Neuronal stem cell (in vitro differentiated cells): Measurements from ENCODE around the gene NUP37.

Experiments used
- DNase-seq: peaks from one replicate; pipeline ENCODE4 v3.0.0-alpha.2; 2013; ENCODE audit warnings: low spot score
- H2AFZ ChIP-seq: one replicate; pipeline ENCODE4 v1.6.1; 2013; ENCODE audit warnings: mild to moderate bottlenecking, low read length, inconsistent platforms
- H2AK5ac ChIP-seq: 2 replicates; pipeline ENCODE4 v1.6.1; 2013; ENCODE audit warnings: low read depth, mild to moderate bottlenecking, inconsistent platforms, low read length, moderate library complexity, mixed read lengths
- H2BK120ac ChIP-seq: 2 replicates; pipeline ENCODE4 v1.6.1; 2013; ENCODE audit warnings: low read depth, mild to moderate bottlenecking, inconsistent platforms, low read length, moderate library complexity, mixed read lengths
- H2BK12ac ChIP-seq: one replicate; pipeline ENCODE4 v1.6.1; 2013; ENCODE audit warnings: low read length, inconsistent platforms
- H2BK15ac ChIP-seq: 2 replicates; pipeline ENCODE4 v1.6.1; 2013; ENCODE audit warnings: mild to moderate bottlenecking, low read length, inconsistent platforms, mixed read lengths
- H2BK5ac ChIP-seq: one replicate; pipeline ENCODE4 v1.6.1; 2013; ENCODE audit warnings: inconsistent platforms, mild to moderate bottlenecking, low read length, moderate library complexity
- H3K14ac ChIP-seq: one replicate; pipeline ENCODE4 v1.6.1; 2013; ENCODE audit warnings: low read length, inconsistent platforms
- H3K18ac ChIP-seq: 2 replicates; pipeline ENCODE4 v1.6.1; 2013; ENCODE audit warnings: low read length, inconsistent platforms
- H3K23ac ChIP-seq: 2 replicates; pipeline ENCODE4 v1.6.1; 2013; ENCODE audit warnings: low read depth, mild to moderate bottlenecking, mixed read lengths, low read length, inconsistent platforms; ENCODE audit not compliant: poor library complexity
- H3K27ac ChIP-seq: replicated peaks from 3 replicates; pipeline ENCODE4 v1.5.1; 2013; ENCODE audit warnings: low read length, inconsistent platforms
- H3K27me3 ChIP-seq, 3 experiments: 2 replicates each; pipeline ENCODE4 v1.6.1; 2013; ENCODE audit warnings: low read length in 3 of 3, mild to moderate bottlenecking in 2 of 3, inconsistent platforms in 1 of 3, low read depth in 1 of 3, mixed read lengths in 1 of 3, moderate library complexity in 1 of 3; ENCODE audit not compliant: control insufficient read depth in 3 of 3, insufficient read depth in 3 of 3
- H3K36me3 ChIP-seq, 2 donors: replicated peaks in 1 of 2; 2 replicates each; pipeline ENCODE4 v1.6.1; 2013; ENCODE audit warnings: low read length in 2 of 2; ENCODE audit not compliant: control insufficient read depth in 2 of 2, insufficient read depth in 2 of 2
- H3K4ac ChIP-seq: 2 replicates; pipeline ENCODE4 v1.6.1; 2013; ENCODE audit warnings: inconsistent platforms, mild to moderate bottlenecking, low read length, moderate library complexity
- H3K4me1 ChIP-seq, 2 donors: 1 replicate in 1 of 2; 2 replicates in 1 of 2; pipeline ENCODE4 v1.6.1; 2013; ENCODE audit warnings: low read length in 2 of 2, low read depth in 1 of 2; ENCODE audit not compliant: control insufficient read depth in 2 of 2, insufficient read depth in 1 of 2
- H3K4me2 ChIP-seq: one replicate; pipeline ENCODE4 v1.6.1; 2013; ENCODE audit warnings: mild to moderate bottlenecking, low read length, inconsistent platforms; ENCODE audit not compliant: insufficient read depth, poor library complexity, severe bottlenecking
- H3K4me3 ChIP-seq, 2 donors: 2 replicates each; pipeline ENCODE4 v1.5.1; 2013; ENCODE audit warnings: low read length in 2 of 2, mild to moderate bottlenecking in 2 of 2, inconsistent platforms in 1 of 2, moderate library complexity in 1 of 2
- H3K79me1 ChIP-seq: one replicate; pipeline ENCODE4 v1.6.1; 2013; ENCODE audit warnings: low read depth, mild to moderate bottlenecking, inconsistent platforms, low read length, moderate library complexity
- H3K9ac ChIP-seq: one replicate; pipeline ENCODE4 v1.6.1; 2013; ENCODE audit warnings: mild to moderate bottlenecking, low read depth, low read length, inconsistent platforms; ENCODE audit not compliant: poor library complexity
- H3K9me3 ChIP-seq, 2 donors: replicated peaks in 1 of 2; 2 replicates each; pipeline versions ENCODE3 to v1.6.1; 2013; ENCODE audit warnings: low read length in 2 of 2, mild to moderate bottlenecking in 2 of 2, inconsistent platforms in 1 of 2, low read depth in 1 of 2, mixed read lengths in 1 of 2, moderate library complexity in 1 of 2; ENCODE audit not compliant: control insufficient read depth in 2 of 2, insufficient read depth in 1 of 2
- H4K8ac ChIP-seq: one replicate; pipeline ENCODE4 v1.6.1; 2013; ENCODE audit warnings: low read depth, mild to moderate bottlenecking, inconsistent platforms, low read length, moderate library complexity
- H4K91ac ChIP-seq: one replicate; pipeline ENCODE4 v1.6.1; 2013; ENCODE audit warnings: low read length, low read depth, mild to moderate bottlenecking, inconsistent platforms; ENCODE audit not compliant: poor library complexity
- WGBS, 2 donors: extraction: QIAGEN DNeasy Blood & Tissue Kit; methylation state at CpG; one replicate each; pipeline ENCODE4 v1.1.7; 2013; ENCODE audit warnings: missing lambda C conversion rate in 2 of 2, mixed read lengths in 1 of 2; ENCODE audit not compliant: insufficient read length in 2 of 2, insufficient replicate concordance in 1 of 2; ENCODE audit errors: extremely low coverage in 2 of 2; 5-methylcytosine and 5-hydroxymethylcytosine counted together

Gene NUP37

GRCh38 chr12:102120564-102120873 lies 605 bp upstream of the NUP37 start:
- Histone ChIP-seq H3K4ac (no peak overlapping the region), H4K91ac (no peak overlapping the region), H2BK15ac (no peak overlapping the region), H4K8ac (no peak overlapping the region), H3K79me1 (peaks cover 2% of the 10 kb centered on the region), H2BK120ac (no peak overlapping the region), H3K36me3 (peaks cover 7 to 51% of the 10 kb centered on the region in 2 donors), H3K27ac (no peak overlapping the region), H2AK5ac (no peak overlapping the region), H3K9me3 (no peaks in the 10 kb centered on the region), H2AFZ (peak overlapping the region; percentile 93), H3K4me3 (peak overlapping the region; percentile 82 to 96), H3K18ac (no peak overlapping the region), H2BK12ac (no peak overlapping the region), H2BK5ac (no peak overlapping the region), H3K4me1 (peaks cover 0 to 5% of the 10 kb centered on the region in 2 donors), H3K27me3 (peaks cover 0 to 2% (median 0%) of the 10 kb centered on the region in 3 experiments), H3K14ac (no peak overlapping the region), H3K9ac (peak overlapping the region; percentile 88), H3K4me2 (peak overlapping the region; percentile 71), H3K23ac (no peak overlapping the region)
- no CpG with 5 or more reads among the region's 4 CpGs for WGBS, 2 donors
- DNase-seq: no peak

DNA sequence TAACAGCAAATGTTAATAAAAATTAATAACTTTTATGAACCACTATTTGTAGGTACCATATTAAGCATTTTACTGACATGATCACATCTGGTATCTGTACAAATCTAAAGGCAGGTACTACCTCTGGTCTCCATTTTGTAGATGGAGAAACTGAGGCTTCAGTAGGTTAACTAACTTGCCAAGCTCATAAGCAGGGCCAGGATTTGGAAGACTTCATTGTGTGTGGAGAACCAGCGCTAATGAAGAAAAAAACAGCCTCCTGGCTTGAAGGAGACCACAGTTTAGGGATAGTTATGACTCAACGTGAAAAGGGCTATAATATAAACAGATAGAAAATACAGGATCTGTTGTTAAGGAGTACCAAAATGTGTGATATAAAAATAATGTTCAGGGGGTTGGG lies 1.0 kb downstream of the NUP37 start:
- H3K79me1 ChIP-seq: peaks cover 2% of the 10 kb centered on the region
- H3K14ac ChIP-seq: no peak overlapping the region
- peaks cover 0 to 2% (median 0%) of the 10 kb centered on the region in 3 experiments for H3K27me3 ChIP-seq
- no peak overlapping the region for H3K18ac ChIP-seq
- H2BK15ac ChIP-seq: no peak overlapping the region
- no peaks in the 10 kb centered on the region for H3K9me3 ChIP-seq
- no peak overlapping the region for H2BK5ac ChIP-seq
- no peak overlapping the region for H2BK12ac ChIP-seq
- H4K91ac ChIP-seq: no peak overlapping the region
- H3K4me3 ChIP-seq: peak overlapping the region in 1 of 2 donors; percentile 82
- H3K4ac ChIP-seq: no peak overlapping the region
- H3K23ac ChIP-seq: no peak overlapping the region
- no peak overlapping the region for H4K8ac ChIP-seq
- peaks cover 2 to 46% of the 10 kb centered on the region in 2 donors for H3K36me3 ChIP-seq
- no peak overlapping the region for H2BK120ac ChIP-seq
- H3K4me2 ChIP-seq: peak overlapping the region; percentile 2
- no peak overlapping the region for H2AK5ac ChIP-seq
- WGBS, 2 donors: no CpG with 5 or more reads among the region's 2 CpGs
- no peak overlapping the region for H2AFZ ChIP-seq
- H3K9ac ChIP-seq: no peak overlapping the region
- no peak for DNase-seq
- H3K27ac ChIP-seq: no peak overlapping the region
- peaks cover 0 to 5% of the 10 kb centered on the region in 2 donors for H3K4me1 ChIP-seq

GRCh38 chr12:102116392-102116791 lies 3.5 kb downstream of the NUP37 start:
- no CpG with 5 or more reads among the region's 7 CpGs for WGBS, 2 donors
- H3K4me3 ChIP-seq: no peak overlapping the region
- H3K27ac ChIP-seq: no peak overlapping the region
- H2BK15ac ChIP-seq: no peak overlapping the region
- no peak overlapping the region for H2BK5ac ChIP-seq
- no peak overlapping the region for H4K8ac ChIP-seq
- peaks cover 0 to 5% of the 10 kb centered on the region in 2 donors for H3K4me1 ChIP-seq
- H3K14ac ChIP-seq: no peak overlapping the region
- no peak overlapping the region for H2AK5ac ChIP-seq
- peaks cover 2 to 64% of the 10 kb centered on the region in 2 donors for H3K36me3 ChIP-seq
- H3K18ac ChIP-seq: no peak overlapping the region
- no peak for DNase-seq
- H3K4ac ChIP-seq: no peak overlapping the region
- no peak overlapping the region for H4K91ac ChIP-seq
- peaks cover 0 to 2% (median 0%) of the 10 kb centered on the region in 3 experiments for H3K27me3 ChIP-seq
- no peak overlapping the region for H3K4me2 ChIP-seq
- no peaks in the 10 kb centered on the region for H3K79me1 ChIP-seq
- H3K9ac ChIP-seq: no peak overlapping the region
- no peak overlapping the region for H2BK120ac ChIP-seq
- H3K23ac ChIP-seq: no peak overlapping the region
- H3K9me3 ChIP-seq: no peaks in the 10 kb centered on the region
- H2AFZ ChIP-seq: no peak overlapping the region
- no peak overlapping the region for H2BK12ac ChIP-seq

DNA sequence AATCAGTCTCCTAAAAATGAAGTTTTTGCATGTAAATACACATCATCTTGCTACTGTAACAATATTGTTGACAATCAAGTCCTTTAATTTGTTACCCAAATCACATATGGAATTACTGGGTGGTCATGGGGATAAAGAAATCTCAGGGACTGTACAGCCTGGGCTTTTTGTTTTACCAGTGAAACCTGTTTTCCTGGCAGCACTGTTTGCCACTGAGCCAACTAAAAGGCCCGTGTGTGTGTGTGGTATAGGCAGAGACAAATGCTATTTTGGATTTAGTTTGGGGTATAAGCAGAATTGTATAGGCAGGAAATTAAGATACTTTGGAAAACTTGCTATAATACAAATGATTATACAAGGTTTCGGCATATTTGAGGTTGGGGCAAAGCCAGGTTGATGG lies 5.7 kb downstream of the NUP37 start:
- H3K79me1 ChIP-seq: no peaks in the 10 kb centered on the region
- peaks cover 2 to 86% of the 10 kb centered on the region in 2 donors for H3K36me3 ChIP-seq
- H3K23ac ChIP-seq: no peak overlapping the region
- no peak overlapping the region for H2BK5ac ChIP-seq
- no peak overlapping the region for H2AFZ ChIP-seq
- H2BK15ac ChIP-seq: no peak overlapping the region
- DNase-seq: no peak
- no peak overlapping the region for H2AK5ac ChIP-seq
- no peak overlapping the region for H3K4me2 ChIP-seq
- no peak overlapping the region for H2BK12ac ChIP-seq
- WGBS, 2 donors: no CpG with 5 or more reads among the region's 2 CpGs
- peaks cover 0 to 2% (median 0%) of the 10 kb centered on the region in 3 experiments for H3K27me3 ChIP-seq
- H3K9ac ChIP-seq: no peak overlapping the region
- no peak overlapping the region for H3K14ac ChIP-seq
- no peak overlapping the region for H3K4me3 ChIP-seq
- no peak overlapping the region for H3K18ac ChIP-seq
- no peak overlapping the region for H4K91ac ChIP-seq
- no peak overlapping the region for H4K8ac ChIP-seq
- H3K4me1 ChIP-seq: peaks cover 0 to 2% of the 10 kb centered on the region in 2 donors
- H3K4ac ChIP-seq: no peak overlapping the region
- H2BK120ac ChIP-seq: no peak overlapping the region
- H3K9me3 ChIP-seq: no peaks in the 10 kb centered on the region
- H3K27ac ChIP-seq: no peak overlapping the region
